Endothelial cell of umbilical vein (primary cell): Measurements from ENCODE around the gene TREX2. TPM values are rescaled to one million over a fixed set of nuclear protein-coding genes. Genes with fewer than 3 reads are reported as not detected.

Experiments
- BruUV-seq: library from RNA; stranded (reverse); fragments of 400-500 nt; replicated peaks from 2 replicates; lab custom pipeline; 2021; lab: Mats Ljungman, UMichigan
- CTCF ChIA-PET: fragments of 300-600, 350-600 bp; sonication (Branson Sonifier 250); formaldehyde crosslinking; loops from one replicate; lab custom pipeline; 2021; ENCODE audit warnings: antibody characterized with exemption, inconsistent platforms; lab: Charles Lee
- POLR2A ChIA-PET: fragments of 300-600, 350-600 bp; sonication (Branson Sonifier 250); formaldehyde crosslinking; loops from one replicate; lab custom pipeline; 2021; ENCODE audit warnings: antibody characterized with exemption, inconsistent platforms; lab: Charles Lee
- DNase-seq: peaks from one replicate; pipeline ENCODE4 v3.0.0-alpha.2; 2011; ENCODE audit warnings: low read depth, low spot score
- FAIRE-seq: peaks from 2 replicates; lab custom pipeline; 2011; peaks lifted over from hg19 to GRCh38; lab: Jason Lieb, UNC
- H2AFZ ChIP-seq: 2 replicates; pipeline ENCODE4 v1.6.0; 2012; ENCODE audit warnings: low read depth, low read length, control low read depth, inconsistent platforms
- H3K27ac ChIP-seq: 2 replicates; pipeline ENCODE4 v1.5.1; 2011; ENCODE audit warnings: low read depth, mild to moderate bottlenecking, control low read depth, low read length, moderate library complexity; ENCODE audit not compliant: insufficient read depth
- H3K27me3 ChIP-seq, 2 experiments: 2 replicates each; pipeline versions ENCODE4 v1.6.0 to v1.6.1; 2011; ENCODE audit warnings: low read length in 2 of 2, mixed read lengths in 1 of 2; ENCODE audit not compliant: control insufficient read depth in 2 of 2, insufficient read depth in 2 of 2
- H3K36me3 ChIP-seq, 2 experiments: 2 replicates in 1 of 2; 3 replicates in 1 of 2; pipeline ENCODE4 v1.5.1; 2011; ENCODE audit warnings: low read length in 2 of 2, mild to moderate bottlenecking in 1 of 2, moderate library complexity in 1 of 2; ENCODE audit not compliant: control insufficient read depth in 2 of 2, insufficient read depth in 2 of 2; ENCODE audit errors: extremely low read depth in 1 of 2
- H3K4me1 ChIP-seq: 3 replicates; pipeline ENCODE4 v1.5.1; 2011; ENCODE audit warnings: mild to moderate bottlenecking, low read length; ENCODE audit not compliant: control insufficient read depth, insufficient read depth; ENCODE audit errors: extremely low read depth
- H3K4me2 ChIP-seq: 2 replicates; pipeline ENCODE4 v1.6.1; 2011; ENCODE audit warnings: low read length, control low read depth, mixed read lengths; ENCODE audit not compliant: insufficient read depth
- H3K4me3 ChIP-seq, 3 experiments: fragments of 200-600 bp in 1 of 3; sonication (generic), shearing (Covaris generic) in 1 of 3; replicated peaks in 1 of 3; 2 replicates each; pipeline ENCODE4 v1.5.1; 2011 to 2016; ENCODE audit warnings: control low read depth in 3 of 3, low read length in 3 of 3, mild to moderate bottlenecking in 2 of 3, inconsistent platforms in 1 of 3, low read depth in 1 of 3, moderate library complexity in 1 of 3; ENCODE audit not compliant: insufficient read depth in 1 of 3
- H3K79me2 ChIP-seq: 2 replicates; pipeline ENCODE4 v1.6.0; 2012; ENCODE audit warnings: low read length, inconsistent platforms; ENCODE audit not compliant: control insufficient read depth, insufficient read depth
- H3K9ac ChIP-seq: replicated peaks from 2 replicates; pipeline ENCODE3; 2011; ENCODE audit warnings: low read length, control low read depth; ENCODE audit not compliant: insufficient read depth; ENCODE audit errors: extremely low read depth
- H3K9me1 ChIP-seq: replicated peaks from 3 replicates; pipeline ENCODE4 v1.6.0; 2011; ENCODE audit warnings: mild to moderate bottlenecking, low read length; ENCODE audit not compliant: control insufficient read depth, insufficient read depth; ENCODE audit errors: extremely low read depth
- H3K9me3 ChIP-seq: replicated peaks from 2 replicates; pipeline ENCODE4 v1.5.1; 2012; ENCODE audit warnings: low read length, inconsistent platforms; ENCODE audit not compliant: control insufficient read depth, insufficient read depth
- H4K20me1 ChIP-seq: replicated peaks from 2 replicates; pipeline ENCODE3; 2011; ENCODE audit warnings: mild to moderate bottlenecking, low read length; ENCODE audit not compliant: control insufficient read depth, insufficient read depth; ENCODE audit errors: extremely low read depth
- EZH2 ChIP-seq: IDR thresholded peaks from 2 replicates; pipeline ENCODE4 v1.6.1; 2012; ENCODE audit warnings: borderline replicate concordance, low read depth, mild to moderate bottlenecking, moderate library complexity, low read length, inconsistent platforms; ENCODE audit not compliant: severe bottlenecking
- FOS ChIP-seq: IDR thresholded peaks from 2 replicates; pipeline ENCODE4 v1.6.1; 2011; ENCODE audit warnings: mild to moderate bottlenecking, low read length, moderate library complexity, borderline replicate concordance; ENCODE audit not compliant: insufficient read depth
- JUN ChIP-seq: IDR thresholded peaks from 2 replicates; pipeline ENCODE4 v1.6.1; 2011; ENCODE audit warnings: borderline replicate concordance, low read depth; ENCODE audit not compliant: insufficient read length, insufficient read depth
- MYC ChIP-seq: IDR thresholded peaks from one replicate; pipeline ENCODE4 v1.6.1; 2011; ENCODE audit warnings: mild to moderate bottlenecking, low read depth, low read length
- dilution Hi-C: fragments of 300-500 bp; cut with MboI; formaldehyde crosslinking; loops from one replicate; pipeline ENCODE4 v1.15.0; 2019; ENCODE audit warnings: low sequenced_read_pairs; ENCODE audit not compliant: extremely low pct_ligation_motif_present
- intact Hi-C: fragments of 100-400 bp; cut with micrococcal nuclease; formaldehyde crosslinking; loops from one replicate; pipeline ENCODE4 v1.10.0; 2022
- polyA plus RNA-seq, 4 experiments: library from polyadenylated mRNA; depleted of rRNA in 3 of 4; stranded (reverse) in 3 of 4; unstranded in 1 of 4; fragments of >200 nt; gene quantifications; 2 replicates each; pipeline versions ENCODE4 v1.2.1 to v1.2.3, GENCODE V29; 2011 to 2012; ENCODE audit warnings: missing spikeins in 1 of 4
- total RNA-seq: library from RNA; stranded (reverse); gene quantifications from 2 replicates; pipeline ENCODE4 v1.2.3, GENCODE V29; 2021
- TF ChIP-seq, protein P1 (sequence below): IDR thresholded peaks from 2 replicates; pipeline ENCODE4 v1.6.1; 2011; ENCODE audit not compliant: insufficient read depth, insufficient read length
- TF ChIP-seq, protein P2 (sequence below), 2 donors: IDR thresholded peaks; 1 replicate in 1 of 2; 2 replicates in 1 of 2; pipeline ENCODE4 v1.5.1; 2011; ENCODE audit warnings: low read length in 2 of 2, mild to moderate bottlenecking in 2 of 2, moderate library complexity in 2 of 2, control low read depth in 1 of 2, inconsistent platforms in 1 of 2, low read depth in 1 of 2; ENCODE audit not compliant: insufficient read depth in 1 of 2; ENCODE audit errors: extremely low read depth in 1 of 2

TREX2 gene
- total and polyA plus RNA-seq, 2 donors (not counting 3 experiments of a cell fraction or from before 2014, with no cell fraction given): 0.82 to 0.99 TPM

GRCh38 chrX:153406903-153407302, 39.0 kb downstream of the TREX2 start:
- Histone ChIP-seq H3K4me3 (no peak overlapping the region), H3K27me3 (no peaks in the 10 kb centered on the region), H3K27ac (no peak overlapping the region), H4K20me1 (no peaks in the 10 kb centered on the region), H2AFZ (no peak overlapping the region), H3K9ac (no peak overlapping the region), H3K4me1 (peaks cover 6% of the 10 kb centered on the region), H3K36me3 (no peaks in the 10 kb centered on the region), H3K4me2 (no peak overlapping the region), H3K9me1 (no peaks in the 10 kb centered on the region), H3K79me2 (no peaks in the 10 kb centered on the region), H3K9me3 (no peaks in the 10 kb centered on the region)
- DNase-seq (no peak), FAIRE-seq (no peak)
- ChIA-PET POLR2A (no interaction called here), CTCF (interaction anchor here (1.2 kb wide), 1 partner anchor 9 kb away, joined by 3 read pairs; no protein-coding TSS in a partner anchor)
- TF ChIP-seq, protein P1, sequence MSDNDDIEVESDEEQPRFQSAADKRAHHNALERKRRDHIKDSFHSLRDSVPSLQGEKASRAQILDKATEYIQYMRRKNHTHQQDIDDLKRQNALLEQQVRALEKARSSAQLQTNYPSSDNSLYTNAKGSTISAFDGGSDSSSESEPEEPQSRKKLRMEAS: no peak
- TF ChIP-seq MYC (no peak), EZH2 (no peak), JUN (no peak), FOS (no peak)
- TF ChIP-seq, protein P2, sequence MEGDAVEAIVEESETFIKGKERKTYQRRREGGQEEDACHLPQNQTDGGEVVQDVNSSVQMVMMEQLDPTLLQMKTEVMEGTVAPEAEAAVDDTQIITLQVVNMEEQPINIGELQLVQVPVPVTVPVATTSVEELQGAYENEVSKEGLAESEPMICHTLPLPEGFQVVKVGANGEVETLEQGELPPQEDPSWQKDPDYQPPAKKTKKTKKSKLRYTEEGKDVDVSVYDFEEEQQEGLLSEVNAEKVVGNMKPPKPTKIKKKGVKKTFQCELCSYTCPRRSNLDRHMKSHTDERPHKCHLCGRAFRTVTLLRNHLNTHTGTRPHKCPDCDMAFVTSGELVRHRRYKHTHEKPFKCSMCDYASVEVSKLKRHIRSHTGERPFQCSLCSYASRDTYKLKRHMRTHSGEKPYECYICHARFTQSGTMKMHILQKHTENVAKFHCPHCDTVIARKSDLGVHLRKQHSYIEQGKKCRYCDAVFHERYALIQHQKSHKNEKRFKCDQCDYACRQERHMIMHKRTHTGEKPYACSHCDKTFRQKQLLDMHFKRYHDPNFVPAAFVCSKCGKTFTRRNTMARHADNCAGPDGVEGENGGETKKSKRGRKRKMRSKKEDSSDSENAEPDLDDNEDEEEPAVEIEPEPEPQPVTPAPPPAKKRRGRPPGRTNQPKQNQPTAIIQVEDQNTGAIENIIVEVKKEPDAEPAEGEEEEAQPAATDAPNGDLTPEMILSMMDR (IDR thresholded peaks at IDR 0.05; ENCODE audit: extremely low read depth in 1 of 2, insufficient read depth in 1 of 2, low read depth in 1 of 2, low read length in 2 of 2): no peak
- BruUV-seq: no TSS peak
- intact Hi-C loops (no loop called here), dilution Hi-C loops (no loop called here)
